Ectodermal cell (in vitro differentiated cells): ENCODE results near the gene C6orf15.

Experiments used
- H3K27ac ChIP-seq: 2 replicates; pipeline ENCODE4 v1.7.0; 2013; ENCODE audit warnings: mild to moderate bottlenecking, low read depth, low read length; ENCODE audit not compliant: insufficient read depth, poor library complexity, severe bottlenecking
- H3K27me3 ChIP-seq: 2 replicates; pipeline ENCODE4 v1.7.0; 2013; ENCODE audit warnings: mild to moderate bottlenecking, low read length; ENCODE audit not compliant: insufficient read depth, control insufficient read depth, poor library complexity, severe bottlenecking
- H3K36me3 ChIP-seq: one replicate; pipeline ENCODE4 v1.7.0; 2013; ENCODE audit warnings: low read length; ENCODE audit not compliant: control insufficient read depth, insufficient read depth
- H3K4me1 ChIP-seq: one replicate; pipeline ENCODE4 v1.7.0; 2013; ENCODE audit warnings: low read length; ENCODE audit not compliant: control insufficient read depth, insufficient read depth
- H3K4me3 ChIP-seq: 2 replicates; pipeline ENCODE4 v1.7.0; 2013; ENCODE audit warnings: low read depth, low read length, control low read depth; ENCODE audit not compliant: insufficient read depth
- H3K9me3 ChIP-seq: 2 replicates; pipeline ENCODE4 v1.7.0; 2013; ENCODE audit warnings: mild to moderate bottlenecking, low read length, moderate library complexity; ENCODE audit not compliant: control insufficient read depth
- WGBS, 2 experiments: methylation state at CpG; one replicate each; pipeline ENCODE4 v1.1.7; 2013; ENCODE audit warnings: missing lambda C conversion rate in 2 of 2; 5-methylcytosine and 5-hydroxymethylcytosine counted together

The C6orf15 gene

DNA sequence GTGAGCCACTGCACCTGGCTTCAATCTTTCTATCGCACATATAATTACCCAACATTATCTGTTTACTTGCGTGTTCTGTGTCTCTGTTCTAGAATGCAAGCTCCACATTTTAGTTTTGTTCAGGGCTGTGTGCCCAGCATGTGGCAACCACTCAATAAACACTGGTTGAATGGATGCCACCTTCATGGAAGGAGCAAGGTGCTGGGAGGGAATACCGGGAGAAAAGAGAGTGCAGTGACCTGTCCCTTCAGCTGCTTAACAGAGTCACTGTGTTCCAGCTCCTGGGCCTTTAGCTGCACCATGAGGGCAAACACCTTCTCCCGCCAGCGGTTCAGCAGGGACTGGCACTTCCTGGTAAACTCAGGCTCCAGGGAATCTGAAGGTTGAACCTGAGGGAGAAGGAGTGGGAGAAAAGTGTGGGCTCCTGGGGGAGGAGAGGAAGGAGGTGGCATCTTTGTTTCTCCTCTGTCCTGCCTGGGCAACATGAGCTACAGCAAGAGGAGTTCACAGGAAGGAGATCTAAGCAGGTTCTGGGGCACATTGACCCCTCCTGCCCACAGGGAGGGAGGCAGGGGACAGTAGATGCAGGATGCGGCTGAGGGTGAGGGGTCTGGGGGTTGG, 37.6 kb upstream of the C6orf15 start:
- 95% methylated on average over 6 of the region's 6 CpGs for WGBS, 2 experiments
- no peak overlapping the region for H3K4me3 ChIP-seq
- H3K27me3 ChIP-seq: no peaks in the 10 kb centered on the region
- H3K27ac ChIP-seq: no peak overlapping the region
- no peaks in the 10 kb centered on the region for H3K4me1 ChIP-seq
- peaks cover 15% of the 10 kb centered on the region for H3K36me3 ChIP-seq
- H3K9me3 ChIP-seq: no peaks in the 10 kb centered on the region

DNA sequence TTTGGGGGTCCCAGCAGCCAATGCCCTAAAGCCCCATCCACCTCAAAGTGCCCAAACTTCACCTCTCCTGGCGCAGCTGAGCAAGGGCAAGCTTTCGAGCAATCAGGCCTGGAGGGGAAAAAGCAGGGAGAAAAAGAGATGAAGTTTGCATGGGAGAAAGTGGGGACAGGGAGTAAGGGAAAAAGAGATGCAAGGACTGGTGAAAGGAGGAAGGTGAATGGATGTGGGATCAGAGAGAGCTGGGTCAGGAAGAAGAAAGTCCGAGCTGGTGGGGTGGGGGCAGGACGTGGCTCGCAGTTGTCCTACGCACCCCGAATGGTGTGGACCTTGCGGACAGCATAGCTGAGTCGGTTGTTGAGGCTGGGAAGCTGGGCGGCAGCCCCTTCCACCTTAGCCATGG, 33.0 kb upstream of the C6orf15 start:
- 96% methylated on average over 10 of the region's 10 CpGs for WGBS, 2 experiments
- peaks cover 8% of the 10 kb centered on the region for H3K36me3 ChIP-seq
- no peak overlapping the region for H3K27ac ChIP-seq
- H3K27me3 ChIP-seq: no peaks in the 10 kb centered on the region
- no peaks in the 10 kb centered on the region for H3K9me3 ChIP-seq
- H3K4me3 ChIP-seq: no peak overlapping the region
- peaks cover 14% of the 10 kb centered on the region for H3K4me1 ChIP-seq

DNA sequence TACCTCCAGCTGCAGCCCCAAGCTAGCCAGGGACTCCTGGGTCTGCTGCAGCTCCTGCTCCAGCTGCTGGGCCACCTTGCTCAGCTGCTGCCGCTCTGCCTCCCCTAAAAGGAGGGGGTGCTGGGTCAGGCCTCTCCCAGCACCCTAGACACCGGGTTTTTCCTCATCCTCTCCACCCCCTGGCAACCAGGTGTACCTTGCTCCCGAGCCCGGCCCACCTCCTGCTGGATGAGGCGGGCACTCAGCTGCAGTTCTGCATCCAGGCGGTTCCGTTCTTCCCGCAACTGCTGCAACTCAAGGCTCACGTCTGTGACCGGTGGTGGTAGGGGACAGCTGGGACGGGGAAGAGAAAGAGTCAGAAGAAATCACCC, 32.6 kb upstream of the C6orf15 start:
- H3K4me3 ChIP-seq: no peak overlapping the region
- H3K36me3 ChIP-seq: peaks cover 8% of the 10 kb centered on the region
- no peaks in the 10 kb centered on the region for H3K9me3 ChIP-seq
- H3K27me3 ChIP-seq: no peaks in the 10 kb centered on the region
- H3K4me1 ChIP-seq: peaks cover 14% of the 10 kb centered on the region
- no peak overlapping the region for H3K27ac ChIP-seq
- WGBS, 2 experiments: 90% methylated on average over 11 of the region's 11 CpGs

DNA sequence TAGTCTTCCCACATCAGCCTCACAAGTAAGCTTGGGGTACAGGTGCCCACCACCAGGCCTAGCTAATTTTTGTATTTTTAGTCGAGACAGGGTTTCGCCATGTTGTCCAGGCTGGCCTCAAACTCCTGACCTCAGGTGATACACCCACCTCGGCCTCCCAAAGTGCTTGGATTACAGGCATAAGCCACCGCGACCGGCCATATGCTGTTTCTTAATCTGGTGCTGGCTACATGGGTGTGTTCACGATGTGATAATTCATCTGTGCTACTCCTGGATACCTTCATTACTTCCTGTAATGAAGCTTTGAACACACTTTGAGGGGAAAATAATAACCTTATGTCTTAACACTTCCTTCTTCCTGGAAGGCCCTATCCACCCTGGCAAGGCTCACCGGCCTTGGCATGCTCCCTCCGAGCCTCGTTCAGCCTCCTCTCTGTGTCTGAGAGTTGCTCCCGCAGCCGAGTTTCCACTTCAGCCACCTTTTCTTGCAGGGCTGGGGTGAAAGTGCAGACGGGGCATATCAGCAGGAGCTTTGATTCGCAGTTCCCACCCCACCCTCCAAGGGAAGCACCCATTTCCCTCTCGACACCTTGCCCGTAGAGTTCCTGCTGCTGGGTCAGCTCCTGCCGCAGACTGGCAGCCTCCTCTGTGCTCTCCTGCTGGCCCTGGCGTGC, 32.1 kb upstream of the C6orf15 start:
- Histone ChIP-seq H3K27me3 (no peaks in the 10 kb centered on the region), H3K9me3 (no peaks in the 10 kb centered on the region), H3K4me3 (no peak overlapping the region), H3K36me3 (peaks cover 8% of the 10 kb centered on the region), H3K27ac (no peak overlapping the region), H3K4me1 (peaks cover 14% of the 10 kb centered on the region)
- 94 to 97% methylated on average over 18 of the region's 18 CpGs for WGBS, 2 experiments

DNA sequence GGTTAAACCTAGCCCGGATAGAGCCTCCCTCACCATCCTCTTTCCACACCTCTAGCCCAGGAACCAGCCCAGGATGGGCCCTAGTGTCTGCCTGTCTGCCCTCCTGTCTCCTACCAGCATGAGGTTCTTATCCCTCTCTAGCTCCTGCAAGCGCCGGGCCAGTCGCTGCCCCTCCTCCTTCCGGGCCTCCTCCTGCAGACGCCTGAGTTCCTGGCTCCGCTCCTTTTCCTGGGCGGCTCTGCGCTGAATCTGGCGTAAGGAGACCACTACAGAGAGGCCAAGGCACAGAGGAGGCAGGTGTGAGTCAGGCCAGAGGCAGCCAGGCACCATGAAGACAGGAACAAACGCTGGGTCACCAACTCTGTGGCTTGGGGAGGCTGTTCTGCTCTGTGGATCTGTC, 30.8 kb upstream of the C6orf15 start:
- peaks cover 14% of the 10 kb centered on the region for H3K4me1 ChIP-seq
- H3K9me3 ChIP-seq: no peaks in the 10 kb centered on the region
- 26 to 29% methylated on average over 11 of the region's 11 CpGs for WGBS, 2 experiments
- peaks cover 8% of the 10 kb centered on the region for H3K36me3 ChIP-seq
- H3K27ac ChIP-seq: no peak overlapping the region
- no peak overlapping the region for H3K4me3 ChIP-seq
- no peaks in the 10 kb centered on the region for H3K27me3 ChIP-seq

DNA sequence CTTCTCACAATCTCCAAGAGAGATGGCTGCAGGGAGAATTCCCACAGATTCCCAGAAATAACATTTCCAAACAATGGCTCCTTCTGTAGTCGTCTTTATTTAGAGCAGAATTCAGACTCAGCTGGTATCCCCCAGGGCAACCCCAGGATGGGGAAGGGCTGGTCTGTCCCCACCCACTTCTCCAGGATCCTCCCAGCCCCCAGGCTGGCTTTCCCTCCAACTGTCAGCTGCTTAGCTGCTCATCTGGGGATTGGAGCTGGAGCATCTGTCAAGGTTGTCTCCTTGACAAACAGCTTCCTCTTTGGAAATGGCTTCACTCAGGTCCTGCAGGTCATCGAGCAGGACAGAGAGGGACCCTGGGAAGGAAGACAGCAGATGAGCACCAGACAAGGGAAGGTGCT, 30.0 kb upstream of the C6orf15 start:
- H3K9me3 ChIP-seq: no peaks in the 10 kb centered on the region
- 51 to 55% methylated on average over 2 of the region's 2 CpGs for WGBS, 2 experiments
- H3K4me1 ChIP-seq: peaks cover 14% of the 10 kb centered on the region
- no peaks in the 10 kb centered on the region for H3K27me3 ChIP-seq
- no peak overlapping the region for H3K4me3 ChIP-seq
- H3K36me3 ChIP-seq: peaks cover 8% of the 10 kb centered on the region
- no peak overlapping the region for H3K27ac ChIP-seq

DNA sequence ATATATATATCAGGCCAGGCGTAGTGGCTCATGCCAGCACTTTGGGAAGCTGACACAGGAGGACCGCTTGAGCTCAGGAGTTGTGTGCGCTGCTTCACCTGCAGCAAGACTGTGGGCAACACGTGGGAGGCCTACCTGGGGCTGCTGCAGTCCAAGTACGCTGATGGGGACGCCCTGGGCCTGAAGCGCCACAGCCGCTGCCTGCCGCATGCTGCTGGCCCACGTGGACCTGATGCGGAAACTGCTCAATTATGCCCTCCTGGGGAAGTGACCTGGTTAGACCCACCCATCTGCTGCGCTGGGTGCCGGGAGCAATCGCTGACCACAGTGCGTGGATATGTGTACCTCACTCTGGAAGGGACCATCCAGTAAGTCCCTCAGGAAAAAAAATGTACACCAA, 28.3 kb upstream of the C6orf15 start:
- WGBS, 2 experiments: 89 to 90% methylated on average over 15 of the region's 15 CpGs
- Histone ChIP-seq H3K9me3 (no peaks in the 10 kb centered on the region), H3K4me1 (peaks cover 14% of the 10 kb centered on the region), H3K36me3 (peaks cover 8% of the 10 kb centered on the region), H3K27ac (no peak overlapping the region), H3K27me3 (no peaks in the 10 kb centered on the region), H3K4me3 (no peak overlapping the region)

DNA sequence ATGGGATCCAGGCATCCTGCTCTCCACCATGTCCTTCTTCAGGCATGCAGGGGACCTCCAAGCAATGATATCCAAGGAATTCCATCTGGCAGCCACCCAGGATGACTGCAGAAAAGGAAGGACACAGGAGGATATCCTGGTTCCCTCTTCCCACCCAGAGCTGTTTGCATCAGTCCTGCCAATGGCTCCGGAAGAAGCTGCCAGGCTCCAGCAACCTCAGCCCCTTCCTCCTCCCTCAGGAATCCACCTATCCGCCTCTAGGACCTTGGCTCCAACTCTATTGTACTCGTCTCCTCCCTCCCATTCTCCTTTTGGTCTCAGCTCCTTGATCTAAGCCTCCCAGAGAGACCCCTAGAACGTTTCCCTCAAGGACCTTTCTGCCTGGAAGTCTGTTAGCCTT, 27.2 kb upstream of the C6orf15 start:
- Histone ChIP-seq H3K9me3 (no peaks in the 10 kb centered on the region), H3K4me3 (no peak overlapping the region), H3K36me3 (peaks cover 3% of the 10 kb centered on the region), H3K27ac (no peak overlapping the region), H3K27me3 (no peaks in the 10 kb centered on the region), H3K4me1 (peaks cover 14% of the 10 kb centered on the region)
- WGBS, 2 experiments: 20 to 22% methylated on average over 4 of the region's 4 CpGs

DNA sequence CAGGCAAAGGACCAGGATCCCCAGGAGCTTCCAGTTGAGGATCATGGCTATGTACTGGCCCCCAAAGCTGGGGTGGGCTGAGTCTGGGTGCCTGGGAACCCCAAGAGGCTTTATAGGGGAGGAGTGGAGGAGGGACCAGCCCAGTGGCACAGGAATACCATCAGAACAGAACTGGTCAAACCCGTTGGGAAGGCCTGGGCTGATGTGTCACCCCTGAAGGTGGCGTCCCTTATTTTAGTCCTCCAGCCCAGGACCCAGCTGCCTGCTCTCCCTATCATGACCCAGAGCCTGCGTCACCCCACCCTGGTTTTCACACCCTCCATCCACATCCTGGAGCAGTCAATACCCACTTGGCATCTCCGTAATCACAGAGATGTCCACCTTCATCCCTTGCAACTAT, 26.6 kb upstream of the C6orf15 start, which contains the start of gene PSORS1C2:
Gene PSORS1C2, minus strand, starts transcription at position 85 of the 400 bp plus-strand sequence. Its CDS starts 40 bp downstream, at position 45.
- H3K4me3 ChIP-seq: no peak within 1 kb of the TSS
- peaks cover 3% of the 10 kb centered on the region for H3K36me3 ChIP-seq
- no peak within 1 kb of the TSS for H3K27ac ChIP-seq
- 91 to 93% methylated on average over 4 of the region's 4 CpGs for WGBS, 2 experiments
- no peaks in the 10 kb centered on the region for H3K9me3 ChIP-seq
- H3K4me1 ChIP-seq: peaks cover 14% of the 10 kb centered on the region
- H3K27me3 ChIP-seq: no peaks in the 10 kb centered on the region

DNA sequence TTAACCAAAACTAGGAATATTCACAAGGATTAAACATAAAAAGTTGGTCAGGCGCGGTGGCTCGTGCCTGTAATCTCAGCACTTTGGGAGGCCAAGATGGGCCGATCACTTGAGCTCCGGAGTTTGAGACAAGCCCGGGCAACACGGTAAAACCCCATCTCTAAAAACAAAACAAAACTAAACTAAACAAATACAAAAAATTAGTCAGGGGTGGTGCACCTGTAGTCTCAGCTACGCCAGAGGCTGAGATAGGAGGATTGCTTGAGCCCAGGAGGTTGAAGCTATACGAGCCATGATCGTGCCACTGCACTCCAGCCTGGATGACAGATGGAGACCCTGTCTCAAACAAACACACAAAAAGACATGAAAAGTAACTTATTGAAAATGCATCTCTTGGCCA, 23.3 kb upstream of the C6orf15 start:
- Histone ChIP-seq H3K4me1 (no peaks in the 10 kb centered on the region), H3K27me3 (no peaks in the 10 kb centered on the region), H3K4me3 (no peak overlapping the region), H3K9me3 (no peaks in the 10 kb centered on the region), H3K36me3 (no peaks in the 10 kb centered on the region), H3K27ac (no peak overlapping the region)
- 86 to 89% methylated on average over 10 of the region's 10 CpGs for WGBS, 2 experiments
